K562 (cell line): ENCODE results near the gene CWC22. TPM values are rescaled to one million over a fixed set of nuclear protein-coding genes. Genes with fewer than 3 reads are reported as not detected.

Experiments used
- ATAC-seq: fragments of 200-7000 bp; cut with Tn5 transposase; 3 replicates; pipeline ENCODE4 v1.9.1; 2020; ENCODE audit warnings: moderate library complexity
- BruUV-seq: library from RNA; stranded (reverse); fragments of 400-500 nt; replicated peaks from 2 replicates; lab custom pipeline; 2021; lab: Mats Ljungman, UMichigan
- CTCF ChIA-PET: fragments of 300-600 bp; formaldehyde crosslinking; extraction: SDS; loops from one replicate; lab custom pipeline; 2021; ENCODE audit warnings: low intra/inter-chr PET ratio; lab: Yijun Ruan, JAX
- POLR2A ChIA-PET: fragments of 300-600, 350-650 bp; sonication (Branson Sonifier 250); formaldehyde crosslinking; extraction: SDS; loops from one replicate; lab custom pipeline; 2021; ENCODE audit warnings: antibody characterized with exemption, inconsistent platforms; lab: Yijun Ruan, JAX
- DNase-seq, 4 experiments: peaks; one replicate each; pipeline versions ENCODE4 v3.0.0 to v3.0.0-alpha.2; 2011 to 2018; ENCODE audit warnings: low spot score in 3 of 4, mixed read lengths in 3 of 4; ENCODE audit errors: extremely low read depth in 1 of 4
- FAIRE-seq: peaks from 2 replicates; lab custom pipeline; 2011; peaks lifted over from hg19 to GRCh38; lab: Jason Lieb, UNC
- H2AFZ ChIP-seq: 2 replicates; pipeline ENCODE4 v1.6.0; 2011; ENCODE audit warnings: low read depth, low read length, control low read depth, inconsistent platforms
- H3K27ac ChIP-seq: fragments of 200-600 bp; 3 replicates; pipeline ENCODE4 v1.8.0; 2011; ENCODE audit warnings: low read depth, mild to moderate bottlenecking, control low read depth, inconsistent platforms, low read length, moderate library complexity, mixed read lengths; ENCODE audit errors: extremely low read depth
- H3K27me3 ChIP-seq, 2 experiments: fragments of 300-600 bp in 1 of 2; 2 replicates in 1 of 2; 3 replicates in 1 of 2; pipeline versions ENCODE4 v1.6.0 to v1.8.0; 2011; ENCODE audit warnings: inconsistent platforms in 2 of 2, low read length in 2 of 2, mild to moderate bottlenecking in 1 of 2, mixed read lengths in 1 of 2, moderate library complexity in 1 of 2; ENCODE audit not compliant: control insufficient read depth in 2 of 2, insufficient read depth in 2 of 2
- H3K36me3 ChIP-seq: fragments of 300-600 bp; 3 replicates; pipeline ENCODE4 v1.8.0; 2011; ENCODE audit warnings: mild to moderate bottlenecking, low read length, inconsistent platforms; ENCODE audit not compliant: control insufficient read depth, insufficient read depth
- H3K4me1 ChIP-seq, 2 experiments: fragments of 200-600 bp in 1 of 2; replicated peaks in 1 of 2; 2 replicates in 1 of 2; 3 replicates in 1 of 2; pipeline versions ENCODE4 v1.5.1 to v1.8.0; 2011; ENCODE audit warnings: inconsistent platforms in 2 of 2, low read length in 2 of 2, mild to moderate bottlenecking in 1 of 2, mixed read lengths in 1 of 2, moderate library complexity in 1 of 2; ENCODE audit not compliant: control insufficient read depth in 2 of 2, insufficient read depth in 2 of 2
- H3K4me2 ChIP-seq: 2 replicates; pipeline ENCODE4 v1.6.1; 2011; ENCODE audit warnings: low read length, control low read depth, inconsistent platforms, mixed read lengths; ENCODE audit not compliant: insufficient read depth
- H3K4me3 ChIP-seq: fragments of 200-600 bp; sonication (generic), shearing (Covaris generic); 2 replicates; pipeline ENCODE4 v1.5.1; 2016; ENCODE audit warnings: control low read depth, inconsistent platforms
- H3K79me2 ChIP-seq: fragments of 200-600 bp; 3 replicates; pipeline ENCODE4 v1.8.0; 2011; ENCODE audit warnings: low read length, inconsistent platforms; ENCODE audit not compliant: control insufficient read depth, insufficient read depth
- H3K9ac ChIP-seq, 2 experiments: 2 replicates each; pipeline versions ENCODE4 v1.6.0 to v1.6.1; 2011; ENCODE audit warnings: low read depth in 2 of 2, low read length in 2 of 2, control low read depth in 1 of 2, inconsistent platforms in 1 of 2, mild to moderate bottlenecking in 1 of 2, mixed read lengths in 1 of 2; ENCODE audit not compliant: insufficient read depth in 1 of 2
- H3K9me1 ChIP-seq: one replicate; pipeline ENCODE4 v1.6.0; 2011; ENCODE audit warnings: inconsistent platforms, mild to moderate bottlenecking, low read length, moderate library complexity; ENCODE audit not compliant: control insufficient read depth, insufficient read depth
- H3K9me3 ChIP-seq: replicated peaks from 2 replicates; pipeline ENCODE4 v1.5.1; 2011; ENCODE audit warnings: low read depth, low read length, inconsistent platforms; ENCODE audit not compliant: control insufficient read depth, insufficient read depth
- H4K20me1 ChIP-seq: replicated peaks from 2 replicates; pipeline ENCODE4 v1.6.1; 2011; ENCODE audit warnings: low read length, inconsistent platforms, mixed read lengths; ENCODE audit not compliant: control insufficient read depth, insufficient read depth
- BMI1 ChIP-seq: fragments of 150-350 bp; IDR thresholded peaks from 2 replicates; pipeline ENCODE4 v1.6.1; 2014; ENCODE audit warnings: low read length
- CAMTA2 ChIP-seq: fragments of 250-450 bp; sonication (Bioruptor Pico); conservative IDR thresholded peaks from 2 replicates; pipeline ENCODE4 v1.5.1; 2022
- CEBPB ChIP-seq: fragments of 450-650 bp; IDR thresholded peaks from 2 replicates; pipeline ENCODE4 v1.6.1; 2016; ENCODE audit warnings: missing genetic modification characterization, missing compliant biosample characterization
- FOXA3 ChIP-seq, 2 experiments: fragments of 450-650 bp in 1 of 2; sonication (generic) in 1 of 2; formaldehyde crosslinking; IDR thresholded peaks in 1 of 2; conservative IDR thresholded peaks in 1 of 2; 2 replicates each; pipeline versions ENCODE4 v1.4.0 to v1.8.0; 2020 to 2022; ENCODE audit warnings: mild to moderate bottlenecking in 2 of 2, missing genetic modification reagents in 1 of 2
- HMG20B ChIP-seq: fragments of 250-450 bp; sonication (Bioruptor Pico); IDR thresholded peaks from 2 replicates; pipeline ENCODE4 v1.5.0; 2021; ENCODE audit warnings: mild to moderate bottlenecking
- KLF1 ChIP-seq: fragments of 450-650 bp; IDR thresholded peaks from 2 replicates; pipeline ENCODE4 v1.6.1; 2016; ENCODE audit warnings: missing genetic modification characterization, missing compliant biosample characterization
- L3MBTL2 ChIP-seq: fragments of 450-650 bp; IDR thresholded peaks from 2 replicates; pipeline ENCODE4 v1.6.1; 2016; ENCODE audit warnings: mild to moderate bottlenecking, moderate library complexity
- NFE2 ChIP-seq: IDR thresholded peaks from 2 replicates; pipeline ENCODE4 v1.6.1; 2014; ENCODE audit warnings: antibody characterized with exemption, low read depth
- NRF1 ChIP-seq, 2 experiments: fragments of 450-650 bp; IDR thresholded peaks in 1 of 2; conservative IDR thresholded peaks in 1 of 2; 2 replicates each; pipeline ENCODE4 v1.6.1; 2014; ENCODE audit warnings: mild to moderate bottlenecking in 2 of 2
- TAL1 ChIP-seq: fragments of 450-650 bp; IDR thresholded peaks from 2 replicates; pipeline ENCODE4 v1.6.1; 2016; ENCODE audit warnings: mild to moderate bottlenecking
- ZNF23 ChIP-seq: fragments of 250-450 bp; sonication (Bioruptor Pico); IDR thresholded peaks from 2 replicates; pipeline ENCODE4 v1.4.0; 2020; ENCODE audit warnings: mild to moderate bottlenecking
- ZNF324 ChIP-seq: fragments of 250-450 bp; sonication (Bioruptor Pico); IDR thresholded peaks from 2 replicates; pipeline ENCODE4 v1.4.0; 2020; ENCODE audit warnings: mild to moderate bottlenecking
- ZNF449 ChIP-seq: fragments of 250-450 bp; sonication (Bioruptor Pico); IDR thresholded peaks from 2 replicates; pipeline ENCODE4 v1.8.0; 2022; ENCODE audit warnings: moderate library complexity, mild to moderate bottlenecking, inconsistent platforms
- WGBS: fragments of 100-300 bp; shearing (Covaris generic); methylation state at CpG from one replicate; pipeline ENCODE4 v1.1.6; 2016; ENCODE audit warnings: low coverage, mixed read lengths; ENCODE audit not compliant: insufficient coverage; ENCODE audit errors: missing lambda C conversion rate; 5-methylcytosine and 5-hydroxymethylcytosine counted together
- in situ Hi-C: fragments of 300-500 bp; cut with MboI; formaldehyde crosslinking; loops from 4 replicates; pipeline ENCODE4 v1.15.0; 2018; ENCODE audit warnings: inconsistent platforms, mixed read lengths
- intact Hi-C: fragments of 100-400 bp; cut with micrococcal nuclease; formaldehyde crosslinking; loops from 2 replicates; pipeline ENCODE4 v1.14.2; 2022
- polyA plus RNA-seq, 8 experiments: library from polyadenylated mRNA; depleted of rRNA in 4 of 8; stranded (reverse) in 5 of 8; unstranded in 3 of 8; fragments of >200 nt; fragmentation: Nextera tagmentation in 2 of 8; fragmentation: Illumina TruSeq in 1 of 8; extraction: Ambion mirVana in 2 of 8; extraction: Trizol in 1 of 8; gene quantifications; 2 replicates each; pipeline versions ENCODE4 v1.2.1 to v1.2.3, GENCODE V29; 2011 to 2014; ENCODE audit warnings: inconsistent platforms in 1 of 8, missing spikeins in 1 of 8
- total RNA-seq, 7 experiments: library from RNA; depleted of rRNA in 6 of 7; stranded (reverse); fragments of >200 nt in 6 of 7; fragmentation: Illumina TruSeq in 2 of 7; extraction: Trizol in 2 of 7; gene quantifications; 2 replicates each; pipeline versions ENCODE4 v1.2.1 to v1.2.3, GENCODE V29; 2011 to 2021; ENCODE audit warnings: low replicate concordance in 1 of 7
- TF ChIP-seq, protein P1 (sequence below): sonication (generic); formaldehyde crosslinking; IDR thresholded peaks from 2 replicates; pipeline ENCODE4 v1.8.0; 2023; ENCODE audit warnings: mild to moderate bottlenecking, missing genetic modification reagents
- TF ChIP-seq, protein P2 (sequence below): fragments of 200-800 bp; sonication (Bioruptor generic); IDR thresholded peaks from 2 replicates; pipeline ENCODE4 v1.6.1; 2017; ENCODE audit warnings: missing genetic modification characterization, missing compliant biosample characterization

The CWC22 gene
- total and polyA plus RNA-seq, 9 of the 15 experiments (the other 6 are each of a cell fraction or from before 2014, with no cell fraction given), result 14.5 to 54.2 (median 36.7) TPM

DNA sequence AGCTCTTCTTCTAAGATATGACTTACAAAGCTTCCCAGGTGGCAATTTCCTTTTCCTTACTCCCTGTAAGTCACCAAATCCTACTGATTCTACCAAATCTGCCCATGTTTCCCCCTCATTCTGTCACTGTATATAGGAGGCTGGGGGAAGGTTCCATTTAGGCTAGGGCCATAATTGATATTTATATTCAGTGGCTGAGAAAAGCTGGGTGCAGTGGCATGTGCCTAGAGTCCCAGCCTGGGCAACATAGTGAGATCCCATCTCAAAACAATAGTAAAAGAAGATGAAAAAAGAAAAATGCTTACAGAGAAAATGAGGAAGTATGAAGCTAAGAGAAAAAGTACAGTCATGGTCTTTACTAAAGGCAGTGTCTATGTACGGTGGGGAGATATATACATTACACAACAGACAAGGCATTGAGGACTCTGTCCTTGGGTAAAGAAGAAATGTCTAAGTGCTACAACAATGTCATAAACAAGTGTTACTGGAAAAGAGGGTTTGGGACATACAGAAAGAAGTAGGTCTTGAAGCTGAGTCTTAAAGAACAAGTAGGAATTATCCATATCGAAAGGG lies 4.8 kb downstream of the CWC22 start (continued):
- TF ChIP-seq ZNF449 (CRISPR knock-in tag) (no peak), ZNF324 (CRISPR knock-in tag) (no peak), HMG20B (CRISPR knock-in tag) (no peak), L3MBTL2 (no peak), NRF1 (conservative IDR thresholded peaks at IDR 0.05 in 1 of 2, IDR thresholded peaks at IDR 0.05 in 1 of 2) (no peak), KLF1 (tag) (no peak), FOXA3 (CRISPR knock-in tag; conservative IDR thresholded peaks at IDR 0.05 in 1 of 2, IDR thresholded peaks at IDR 0.05 in 1 of 2) (no peak), TAL1 (no peak), CAMTA2 (no peak), CEBPB (tag) (peak; percentile 9; the same call in 1 of the 2 replicates), NFE2 (peak; percentile 46)

DNA sequence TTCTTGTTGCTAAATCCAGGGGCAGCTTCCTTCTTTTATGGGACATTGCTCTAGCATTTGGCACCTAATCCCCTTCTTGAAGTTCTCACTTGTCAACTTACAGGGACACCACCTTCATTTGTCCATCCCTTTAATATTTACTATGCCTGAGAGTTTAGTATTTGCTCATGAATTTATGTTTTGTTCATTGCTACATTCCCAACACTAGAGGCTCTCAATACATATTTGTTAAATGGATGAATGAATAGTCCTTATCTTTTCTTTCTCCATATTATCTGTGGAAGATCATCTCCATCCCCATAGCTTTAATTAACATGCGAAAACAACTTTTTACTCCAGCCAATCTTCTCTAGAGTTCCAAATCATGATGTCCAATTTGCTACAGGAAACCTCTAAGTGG lies 5.4 kb downstream of the CWC22 start:
- DNase-seq, result no peak
- Histone ChIP-seq H3K9ac (no peak overlapping the region), H3K27ac (no peak overlapping the region), H4K20me1 (no peaks in the 10 kb centered on the region), H3K4me3 (no peak overlapping the region), H3K27me3 (no peaks in the 10 kb centered on the region), H3K9me3 (no peaks in the 10 kb centered on the region), H3K4me2 (no peak overlapping the region), H2AFZ (no peak overlapping the region), H3K36me3 (peaks cover 23% of the 10 kb centered on the region), H3K4me1 (peaks cover 0 to 23% of the 10 kb centered on the region in 2 experiments; a peak in 4 of 5 replicates), H3K79me2 (peaks cover 99% of the 10 kb centered on the region), H3K9me1 (no peaks in the 10 kb centered on the region)
- ChIA-PET POLR2A (no interaction called here), CTCF (no interaction called here)
- no peak for ATAC-seq
- FAIRE-seq, result no peak
- intact Hi-C loops (loop anchor here (1.0 to 10.0 kb wide), 3 partner anchors 22 to 1893 kb away; partner anchors contain the start of genes FKBP7 and ITPRID2), in situ Hi-C loops (no loop called here)
- BruUV-seq, result no TSS peak
- WGBS, result 86% methylated on average over 1 of the region's 1 CpG
- TF ChIP-seq, protein P1, sequence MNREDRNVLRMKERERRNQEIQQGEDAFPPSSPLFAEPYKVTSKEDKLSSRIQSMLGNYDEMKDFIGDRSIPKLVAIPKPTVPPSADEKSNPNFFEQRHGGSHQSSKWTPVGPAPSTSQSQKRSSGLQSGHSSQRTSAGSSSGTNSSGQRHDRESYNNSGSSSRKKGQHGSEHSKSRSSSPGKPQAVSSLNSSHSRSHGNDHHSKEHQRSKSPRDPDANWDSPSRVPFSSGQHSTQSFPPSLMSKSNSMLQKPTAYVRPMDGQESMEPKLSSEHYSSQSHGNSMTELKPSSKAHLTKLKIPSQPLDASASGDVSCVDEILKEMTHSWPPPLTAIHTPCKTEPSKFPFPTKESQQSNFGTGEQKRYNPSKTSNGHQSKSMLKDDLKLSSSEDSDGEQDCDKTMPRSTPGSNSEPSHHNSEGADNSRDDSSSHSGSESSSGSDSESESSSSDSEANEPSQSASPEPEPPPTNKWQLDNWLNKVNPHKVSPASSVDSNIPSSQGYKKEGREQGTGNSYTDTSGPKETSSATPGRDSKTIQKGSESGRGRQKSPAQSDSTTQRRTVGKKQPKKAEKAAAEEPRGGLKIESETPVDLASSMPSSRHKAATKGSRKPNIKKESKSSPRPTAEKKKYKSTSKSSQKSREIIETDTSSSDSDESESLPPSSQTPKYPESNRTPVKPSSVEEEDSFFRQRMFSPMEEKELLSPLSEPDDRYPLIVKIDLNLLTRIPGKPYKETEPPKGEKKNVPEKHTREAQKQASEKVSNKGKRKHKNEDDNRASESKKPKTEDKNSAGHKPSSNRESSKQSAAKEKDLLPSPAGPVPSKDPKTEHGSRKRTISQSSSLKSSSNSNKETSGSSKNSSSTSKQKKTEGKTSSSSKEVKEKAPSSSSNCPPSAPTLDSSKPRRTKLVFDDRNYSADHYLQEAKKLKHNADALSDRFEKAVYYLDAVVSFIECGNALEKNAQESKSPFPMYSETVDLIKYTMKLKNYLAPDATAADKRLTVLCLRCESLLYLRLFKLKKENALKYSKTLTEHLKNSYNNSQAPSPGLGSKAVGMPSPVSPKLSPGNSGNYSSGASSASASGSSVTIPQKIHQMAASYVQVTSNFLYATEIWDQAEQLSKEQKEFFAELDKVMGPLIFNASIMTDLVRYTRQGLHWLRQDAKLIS (CRISPR knock-in tag), result no peak
- TF ChIP-seq ZNF23 (CRISPR knock-in tag), result no peak
- TF ChIP-seq, protein P2, sequence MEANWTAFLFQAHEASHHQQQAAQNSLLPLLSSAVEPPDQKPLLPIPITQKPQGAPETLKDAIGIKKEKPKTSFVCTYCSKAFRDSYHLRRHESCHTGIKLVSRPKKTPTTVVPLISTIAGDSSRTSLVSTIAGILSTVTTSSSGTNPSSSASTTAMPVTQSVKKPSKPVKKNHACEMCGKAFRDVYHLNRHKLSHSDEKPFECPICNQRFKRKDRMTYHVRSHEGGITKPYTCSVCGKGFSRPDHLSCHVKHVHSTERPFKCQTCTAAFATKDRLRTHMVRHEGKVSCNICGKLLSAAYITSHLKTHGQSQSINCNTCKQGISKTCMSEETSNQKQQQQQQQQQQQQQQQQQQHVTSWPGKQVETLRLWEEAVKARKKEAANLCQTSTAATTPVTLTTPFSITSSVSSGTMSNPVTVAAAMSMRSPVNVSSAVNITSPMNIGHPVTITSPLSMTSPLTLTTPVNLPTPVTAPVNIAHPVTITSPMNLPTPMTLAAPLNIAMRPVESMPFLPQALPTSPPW (CRISPR knock-in tag), result no peak
- no peak for TF ChIP-seq BMI1
